HL-60 (cell line): ENCODE results near the gene XXYLT1.
A peak's percentile ranks its signal among the peaks of the same experiment; 100 is the strongest.
"Not testable (repeated sequence)": the region's sequence is repeated elsewhere in the genome, so short reads cannot be mapped to it uniquely, and the experiment has no call there.

ENCODE experiments used
- DNase-seq, 2 experiments: peaks; one replicate each; pipeline ENCODE4 v3.0.0-alpha.2; 2010 to 2020; ENCODE audit warnings: low read depth in 1 of 2, low spot score in 1 of 2
- H3K27ac ChIP-seq: fragments of 250-450 bp; sonication (Bioruptor Pico); replicated peaks from 2 replicates; pipeline ENCODE4 v1.5.1; 2020; ENCODE audit warnings: mild to moderate bottlenecking, moderate library complexity
- H3K27me3 ChIP-seq: fragments of 250-450 bp; sonication (Bioruptor Pico); 2 replicates; pipeline ENCODE4 v1.5.1; 2021; ENCODE audit warnings: mild to moderate bottlenecking, moderate library complexity; ENCODE audit not compliant: insufficient read depth, poor library complexity, severe bottlenecking
- H3K4me3 ChIP-seq: replicated peaks from 2 replicates; pipeline ENCODE4 v1.5.1; 2011; ENCODE audit warnings: mild to moderate bottlenecking, control low read depth, low read length; ENCODE audit not compliant: insufficient read depth
- GABPA ChIP-seq: IDR thresholded peaks from 2 replicates; pipeline ENCODE4 v1.6.1; 2012; ENCODE audit warnings: low read depth
- POLR2AphosphoS5 ChIP-seq: IDR thresholded peaks from 2 replicates; pipeline ENCODE4 v1.6.1; 2012; ENCODE audit warnings: low read depth
- REST ChIP-seq: IDR thresholded peaks from 2 replicates; pipeline ENCODE4 v1.6.1; 2012; ENCODE audit warnings: low read depth; ENCODE audit not compliant: insufficient replicate concordance
- SPI1 ChIP-seq: IDR thresholded peaks from 2 replicates; pipeline ENCODE4 v1.6.1; 2012; ENCODE audit warnings: low read depth, mild to moderate bottlenecking, borderline replicate concordance
- TF ChIP-seq, protein P1 (sequence below): IDR thresholded peaks from one replicate; pipeline ENCODE4 v1.5.1; 2011; ENCODE audit warnings: low read length, control low read depth, inconsistent platforms; ENCODE audit not compliant: insufficient read depth

Gene XXYLT1

GRCh38 chr3:195187609-195188425 lies 83.1 kb downstream of the XXYLT1 start:
- TF ChIP-seq SPI1: no peak
- no peak for TF ChIP-seq REST
- TF ChIP-seq GABPA: no peak
- TF ChIP-seq, protein P1, sequence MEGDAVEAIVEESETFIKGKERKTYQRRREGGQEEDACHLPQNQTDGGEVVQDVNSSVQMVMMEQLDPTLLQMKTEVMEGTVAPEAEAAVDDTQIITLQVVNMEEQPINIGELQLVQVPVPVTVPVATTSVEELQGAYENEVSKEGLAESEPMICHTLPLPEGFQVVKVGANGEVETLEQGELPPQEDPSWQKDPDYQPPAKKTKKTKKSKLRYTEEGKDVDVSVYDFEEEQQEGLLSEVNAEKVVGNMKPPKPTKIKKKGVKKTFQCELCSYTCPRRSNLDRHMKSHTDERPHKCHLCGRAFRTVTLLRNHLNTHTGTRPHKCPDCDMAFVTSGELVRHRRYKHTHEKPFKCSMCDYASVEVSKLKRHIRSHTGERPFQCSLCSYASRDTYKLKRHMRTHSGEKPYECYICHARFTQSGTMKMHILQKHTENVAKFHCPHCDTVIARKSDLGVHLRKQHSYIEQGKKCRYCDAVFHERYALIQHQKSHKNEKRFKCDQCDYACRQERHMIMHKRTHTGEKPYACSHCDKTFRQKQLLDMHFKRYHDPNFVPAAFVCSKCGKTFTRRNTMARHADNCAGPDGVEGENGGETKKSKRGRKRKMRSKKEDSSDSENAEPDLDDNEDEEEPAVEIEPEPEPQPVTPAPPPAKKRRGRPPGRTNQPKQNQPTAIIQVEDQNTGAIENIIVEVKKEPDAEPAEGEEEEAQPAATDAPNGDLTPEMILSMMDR: no peak
- no peak for TF ChIP-seq POLR2AphosphoS5
- H3K4me3 ChIP-seq: no peak overlapping the region
- H3K27ac ChIP-seq: no peak overlapping the region
- no peaks in the 10 kb centered on the region for H3K27me3 ChIP-seq
- no peak for DNase-seq

DNA sequence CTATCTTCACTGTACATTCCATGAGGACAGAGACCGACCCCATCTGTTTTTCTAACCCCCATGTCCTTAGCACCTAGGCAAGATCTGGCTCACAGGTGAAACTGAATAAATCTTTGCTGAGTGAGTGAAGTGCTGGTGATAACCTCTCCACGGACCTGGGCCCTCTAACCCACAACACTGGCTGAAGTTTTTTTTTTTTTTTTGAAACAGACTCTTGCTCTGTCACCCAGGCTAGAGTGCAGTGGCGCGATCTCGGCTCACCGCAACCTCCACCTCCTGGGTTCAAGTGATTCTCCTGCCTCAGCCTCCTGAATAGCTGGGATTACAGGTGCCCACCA lies 84.3 kb downstream of the XXYLT1 start:
- not testable (repeated sequence) for H3K4me3 ChIP-seq, DNase-seq, H3K27ac ChIP-seq, H3K27me3 ChIP-seq

- no peaks in the 10 kb centered on the region for H3K27me3 ChIP-seq
- peak in 1 of 2 experiments; percentile 15 for DNase-seq
- no peak overlapping the region for H3K27ac ChIP-seq
- no peak overlapping the region for H3K4me3 ChIP-seq
- TF ChIP-seq SPI1 (peak; percentile 18; the same call in 1 of the 2 replicates), GABPA (no peak)
These were observed 84.8 kb downstream of the XXYLT1 start for GRCh38 chr3:195186041-195186709.

- DNase-seq: peak; percentile 49 to 63
- no peak overlapping the region for H3K27ac ChIP-seq
- H3K4me3 ChIP-seq: no peak overlapping the region
- TF ChIP-seq POLR2AphosphoS5 (no peak), GABPA (no peak), REST (no peak), SPI1 (no peak)
- TF ChIP-seq, protein P1: no peak
- no peaks in the 10 kb centered on the region for H3K27me3 ChIP-seq
These were observed 85.4 kb downstream of the XXYLT1 start for GRCh38 chr3:195185583-195185982.
